HEK293 (cell line): ENCODE measurements around the gene EPHB3.

Source experiments
- CTCF ChIA-PET: fragments of 350-600 bp; formaldehyde crosslinking; extraction: SDS; loops from one replicate; lab custom pipeline; 2021; ENCODE audit warnings: antibody characterized with exemption; lab: Yijun Ruan, JAX
- POLR2A ChIA-PET: fragments of 300-600 bp; formaldehyde crosslinking; extraction: SDS; loops from one replicate; lab custom pipeline; 2020; ENCODE audit warnings: antibody characterized with exemption, inconsistent platforms; lab: Yijun Ruan, JAX
- H3K27ac ChIP-seq: fragments of 200-500 bp; sonication (Bioruptor generic); 2 replicates; pipeline ENCODE4 v1.5.1; 2014; ENCODE audit warnings: low read depth, low read length, control low read depth, inconsistent platforms; ENCODE audit errors: extremely low read depth
- H3K36me3 ChIP-seq, 2 experiments: fragments of 200-500 bp in 1 of 2; sonication (Bioruptor generic) in 1 of 2; 1 replicate in 1 of 2; 2 replicates in 1 of 2; pipeline ENCODE4 v1.5.1; 2014 to 2017; ENCODE audit warnings: inconsistent platforms in 2 of 2, low read length in 2 of 2; ENCODE audit not compliant: control insufficient read depth in 2 of 2, insufficient read depth in 1 of 2
- H3K4me1 ChIP-seq: fragments of 200-500 bp; sonication (Bioruptor generic); 2 replicates; pipeline ENCODE4 v1.5.1; 2014; ENCODE audit warnings: mild to moderate bottlenecking, low read length, inconsistent platforms; ENCODE audit not compliant: control insufficient read depth, insufficient read depth
- H3K4me3 ChIP-seq: 2 replicates; pipeline ENCODE4 v1.5.1; 2011; ENCODE audit warnings: low read depth, mild to moderate bottlenecking, control low read depth, low read length, moderate library complexity
- H3K9me3 ChIP-seq: fragments of 200-500 bp; sonication (Bioruptor generic); 2 replicates; pipeline ENCODE4 v1.5.1; 2014; ENCODE audit warnings: low read depth, low read length, inconsistent platforms; ENCODE audit not compliant: control insufficient read depth, insufficient read depth
- HOXA7 ChIP-seq: sonication (generic); formaldehyde crosslinking; IDR thresholded peaks from 2 replicates; pipeline ENCODE4 v1.8.1; 2022; ENCODE audit warnings: missing genetic modification reagents, borderline replicate concordance
- MEIS1 ChIP-seq: sonication (generic); formaldehyde crosslinking; IDR thresholded peaks from 2 replicates; pipeline ENCODE4 v1.8.1; 2022; ENCODE audit warnings: missing genetic modification reagents, mild to moderate bottlenecking, borderline replicate concordance
- MZF1 ChIP-seq: fragments of 450-650 bp; formaldehyde crosslinking; IDR thresholded peaks from 2 replicates; pipeline ENCODE4 v1.5.1; 2017; ENCODE audit warnings: missing biosample characterization, missing genetic modification characterization, borderline replicate concordance
- PRDM4 ChIP-seq: fragments of 450-650 bp; formaldehyde crosslinking; IDR thresholded peaks from 2 replicates; pipeline ENCODE4 v1.5.1; 2017; ENCODE audit warnings: missing biosample characterization, missing genetic modification characterization
- TCF7L2 ChIP-seq: IDR thresholded peaks from 2 replicates; pipeline ENCODE4 v1.6.1; 2011; ENCODE audit warnings: low read depth, mild to moderate bottlenecking, inconsistent platforms, low read length, moderate library complexity, borderline replicate concordance
- ZBTB17 ChIP-seq: fragments of 450-650 bp; formaldehyde crosslinking; IDR thresholded peaks from 2 replicates; pipeline ENCODE4 v1.5.1; 2016; ENCODE audit warnings: missing biosample characterization, missing genetic modification characterization
- ZNF146 ChIP-seq: fragments of 450-650 bp; formaldehyde crosslinking; IDR thresholded peaks from 2 replicates; pipeline ENCODE4 v1.5.1; 2016; ENCODE audit warnings: missing biosample characterization, missing genetic modification characterization
- ZNF184 ChIP-seq: fragments of 450-650 bp; IDR thresholded peaks from 2 replicates; pipeline ENCODE4 v1.5.1; 2018; ENCODE audit warnings: missing biosample characterization, mild to moderate bottlenecking, missing genetic modification characterization
- ZNF214 ChIP-seq: fragments of 450-650 bp; formaldehyde crosslinking; IDR thresholded peaks from 2 replicates; pipeline ENCODE4 v1.5.1; 2017; ENCODE audit warnings: missing biosample characterization, mild to moderate bottlenecking, missing genetic modification characterization, borderline replicate concordance
- ZNF335 ChIP-seq: fragments of 450-650 bp; formaldehyde crosslinking; conservative IDR thresholded peaks from 2 replicates; pipeline ENCODE4 v1.5.1; 2016; ENCODE audit warnings: missing biosample characterization, missing genetic modification characterization
- ZNF433 ChIP-seq: fragments of 450-650 bp; formaldehyde crosslinking; IDR thresholded peaks from 2 replicates; pipeline ENCODE4 v1.5.1; 2016; ENCODE audit warnings: missing biosample characterization, missing genetic modification characterization, low read depth
- ZNF521 ChIP-seq: fragments of 450-650 bp; formaldehyde crosslinking; IDR thresholded peaks from 2 replicates; pipeline ENCODE4 v1.5.1; 2017; ENCODE audit warnings: missing biosample characterization, mild to moderate bottlenecking, missing genetic modification characterization
- ZNF664 ChIP-seq: fragments of 450-650 bp; formaldehyde crosslinking; IDR thresholded peaks from 2 replicates; pipeline ENCODE4 v1.5.1; 2016; ENCODE audit warnings: missing biosample characterization, missing genetic modification characterization
- ZNF785 ChIP-seq: fragments of 450-650 bp; formaldehyde crosslinking; IDR thresholded peaks from 2 replicates; pipeline ENCODE4 v1.5.1; 2016; ENCODE audit warnings: missing biosample characterization, missing genetic modification characterization
- TF ChIP-seq, protein P1 (sequence below): fragments of 450-650 bp; formaldehyde crosslinking; IDR thresholded peaks from 2 replicates; pipeline ENCODE4 v1.5.1; 2016; ENCODE audit warnings: missing biosample characterization, missing genetic modification characterization, borderline replicate concordance
- TF ChIP-seq, protein P2 (sequence below): fragments of 450-650 bp; formaldehyde crosslinking; IDR thresholded peaks from 2 replicates; pipeline ENCODE4 v1.5.1; 2016; ENCODE audit warnings: missing biosample characterization, missing genetic modification characterization

EPHB3 gene

GRCh38 chr3:184609476-184610244, 48.1 kb downstream of the EPHB3 start:
- POLR2A ChIA-PET, result no interaction called here
- CTCF ChIA-PET, result interaction anchor here (0.7 kb wide), 1 partner anchor 19 kb away, joined by 4 read pairs; no protein-coding TSS in a partner anchor
- Histone ChIP-seq H3K9me3 (no peaks in the 10 kb centered on the region), H3K27ac (no peak overlapping the region), H3K4me3 (no peak overlapping the region), H3K4me1 (no peaks in the 10 kb centered on the region), H3K36me3 (no peaks in the 10 kb centered on the region)
- TF ChIP-seq ZNF335 (no peak), MEIS1 (CRISPR knock-in tag) (no peak), ZNF184 (tag by site-specific recombination) (no peak), ZNF521 (no peak), ZNF785 (tag by site-specific recombination) (no peak), ZNF664 (tag by site-specific recombination) (no peak), MZF1 (tag by site-specific recombination) (no peak), ZNF146 (tag by site-specific recombination) (no peak)
- TF ChIP-seq, protein P1, sequence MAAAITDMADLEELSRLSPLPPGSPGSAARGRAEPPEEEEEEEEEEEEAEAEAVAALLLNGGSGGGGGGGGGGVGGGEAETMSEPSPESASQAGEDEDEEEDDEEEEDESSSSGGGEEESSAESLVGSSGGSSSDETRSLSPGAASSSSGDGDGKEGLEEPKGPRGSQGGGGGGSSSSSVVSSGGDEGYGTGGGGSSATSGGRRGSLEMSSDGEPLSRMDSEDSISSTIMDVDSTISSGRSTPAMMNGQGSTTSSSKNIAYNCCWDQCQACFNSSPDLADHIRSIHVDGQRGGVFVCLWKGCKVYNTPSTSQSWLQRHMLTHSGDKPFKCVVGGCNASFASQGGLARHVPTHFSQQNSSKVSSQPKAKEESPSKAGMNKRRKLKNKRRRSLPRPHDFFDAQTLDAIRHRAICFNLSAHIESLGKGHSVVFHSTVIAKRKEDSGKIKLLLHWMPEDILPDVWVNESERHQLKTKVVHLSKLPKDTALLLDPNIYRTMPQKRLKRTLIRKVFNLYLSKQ (tag by site-specific recombination), result no peak
- TF ChIP-seq, protein P2, sequence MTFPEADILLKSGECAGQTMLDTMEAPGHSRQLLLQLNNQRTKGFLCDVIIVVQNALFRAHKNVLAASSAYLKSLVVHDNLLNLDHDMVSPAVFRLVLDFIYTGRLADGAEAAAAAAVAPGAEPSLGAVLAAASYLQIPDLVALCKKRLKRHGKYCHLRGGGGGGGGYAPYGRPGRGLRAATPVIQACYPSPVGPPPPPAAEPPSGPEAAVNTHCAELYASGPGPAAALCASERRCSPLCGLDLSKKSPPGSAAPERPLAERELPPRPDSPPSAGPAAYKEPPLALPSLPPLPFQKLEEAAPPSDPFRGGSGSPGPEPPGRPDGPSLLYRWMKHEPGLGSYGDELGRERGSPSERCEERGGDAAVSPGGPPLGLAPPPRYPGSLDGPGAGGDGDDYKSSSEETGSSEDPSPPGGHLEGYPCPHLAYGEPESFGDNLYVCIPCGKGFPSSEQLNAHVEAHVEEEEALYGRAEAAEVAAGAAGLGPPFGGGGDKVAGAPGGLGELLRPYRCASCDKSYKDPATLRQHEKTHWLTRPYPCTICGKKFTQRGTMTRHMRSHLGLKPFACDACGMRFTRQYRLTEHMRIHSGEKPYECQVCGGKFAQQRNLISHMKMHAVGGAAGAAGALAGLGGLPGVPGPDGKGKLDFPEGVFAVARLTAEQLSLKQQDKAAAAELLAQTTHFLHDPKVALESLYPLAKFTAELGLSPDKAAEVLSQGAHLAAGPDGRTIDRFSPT (tag by site-specific recombination), result no peak

- CTCF ChIA-PET, result interaction anchor here (0.7 kb wide), 1 partner anchor 19 kb away, joined by 4 read pairs; no protein-coding TSS in a partner anchor
- TF ChIP-seq HOXA7 (CRISPR knock-in tag), result no peak
- no peak for TF ChIP-seq ZNF214 (tag by site-specific recombination)
- TF ChIP-seq TCF7L2, result no peak
- TF ChIP-seq PRDM4 (tag by site-specific recombination), result no peak
- no peak for TF ChIP-seq ZBTB17 (tag by site-specific recombination)
- TF ChIP-seq ZNF433 (tag by site-specific recombination), result no peak
- TF ChIP-seq, protein P2 (tag by site-specific recombination), result no peak
- H3K27ac ChIP-seq, result no peak overlapping the region
- no peaks in the 10 kb centered on the region for H3K4me1 ChIP-seq
- H3K9me3 ChIP-seq, result no peaks in the 10 kb centered on the region
- no peaks in the 10 kb centered on the region for H3K36me3 ChIP-seq
- H3K4me3 ChIP-seq, result no peak overlapping the region
- POLR2A ChIA-PET, result no interaction called here
Observed at GRCh38 chr3:184610245-184610871, 48.8 kb downstream of the EPHB3 start.
